Left colon (tissue), 2 donors: ENCODE results near the gene CD82. TPM values are rescaled to one million over a fixed set of nuclear protein-coding genes. Genes with fewer than 3 reads are reported as not detected.

ENCODE experiments used
- ATAC-seq: fragments of 200-7000 bp; cut with Tn5 transposase; one replicate; pipeline ENCODE4 v1.9.1; 2020; ENCODE audit warnings: mild to moderate bottlenecking, moderate library complexity
- DNase-seq, 2 donors: peaks; one replicate each; pipeline ENCODE4 v3.0.0-alpha.2; 2020
- intact Hi-C, 2 donors: fragments of 100-400 bp; cut with DNase I in 1 of 2; cut with micrococcal nuclease in 1 of 2; formaldehyde crosslinking; loops; one replicate each; pipeline versions ENCODE4 v1.11.2 to v1.14.0; 2022; cut with DNase I, micrococcal nuclease
- long read RNA-seq: library from polyadenylated mRNA; unstranded; transcript quantifications from one replicate; pipeline ENCODE4 v2.0.0, GENCODE V29; 2021
- total RNA-seq, 2 donors: library from RNA; stranded (reverse); fragmentation: NEBNext Ultra II Directional; extraction: Animal tissue kit (Norgen Biotek cat#: 25700); gene quantifications; one replicate each; pipeline ENCODE4 v1.2.1, GENCODE V29; 2021
- donor health status: DM: no; HTN: no; CAD: no.
- donor health status: DM: yes; HTN: yes; CAD: no.

The CD82 gene, protein sequence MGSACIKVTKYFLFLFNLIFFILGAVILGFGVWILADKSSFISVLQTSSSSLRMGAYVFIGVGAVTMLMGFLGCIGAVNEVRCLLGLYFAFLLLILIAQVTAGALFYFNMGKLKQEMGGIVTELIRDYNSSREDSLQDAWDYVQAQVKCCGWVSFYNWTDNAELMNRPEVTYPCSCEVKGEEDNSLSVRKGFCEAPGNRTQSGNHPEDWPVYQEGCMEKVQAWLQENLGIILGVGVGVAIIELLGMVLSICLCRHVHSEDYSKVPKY
- total RNA-seq = 10 to 100 TPM; 30.0 to 36.1 TPM
- long read RNA-seq, transcript CD82-201 (10 exons, 2,289 nt) = major isoform, 67 of 86 reads
- long read RNA-seq, partial matches to known transcripts = 8 of 86 reads
- long read RNA-seq, other reads (novel, unspliced or antisense) = 11 of 86 reads

DNA sequence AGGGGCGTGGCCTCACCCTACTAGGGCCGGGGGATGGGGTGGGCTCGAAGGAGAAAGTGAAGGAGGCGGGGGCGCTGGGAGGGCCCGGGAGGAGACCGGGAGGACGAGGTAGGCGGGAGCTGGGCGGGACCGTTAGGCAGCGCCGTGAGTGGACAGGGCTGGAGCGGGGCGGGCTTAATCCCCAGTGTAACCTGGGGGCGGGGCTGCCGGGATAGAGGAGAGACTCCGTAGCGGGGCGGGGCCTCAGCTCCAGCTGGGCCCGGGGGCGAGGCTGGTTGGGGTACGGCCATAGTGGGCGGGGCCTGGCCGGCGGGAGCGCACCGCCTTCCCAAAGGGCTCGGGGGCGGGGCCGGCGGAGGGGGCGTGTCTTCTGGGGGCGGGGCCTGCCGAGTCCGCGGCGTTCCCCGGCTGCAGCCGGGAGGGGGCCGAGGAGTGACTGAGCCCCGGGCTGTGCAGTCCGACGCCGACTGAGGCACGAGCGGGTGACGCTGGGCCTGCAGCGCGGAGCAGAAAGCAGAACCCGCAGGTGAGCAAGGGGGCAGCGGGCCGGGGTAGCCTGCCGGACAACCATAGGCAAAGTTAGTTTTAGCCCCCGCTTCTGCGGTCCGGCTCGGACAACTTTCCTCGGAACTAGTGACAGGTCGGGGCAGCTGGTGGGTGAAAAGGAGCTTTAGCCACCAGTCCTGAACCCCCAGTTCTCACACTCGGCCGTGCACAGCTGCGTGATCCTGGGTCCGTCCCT, at the start of gene CD82:
Gene CD82, plus strand, starts transcription at position 453 of the 742 bp plus-strand sequence. CDS start 29,000 bp downstream, outside the sequence.
- ATAC-seq (peak; percentile 90), DNase-seq (peak; percentile 100)
- intact Hi-C loops = no loop called here

DNA sequence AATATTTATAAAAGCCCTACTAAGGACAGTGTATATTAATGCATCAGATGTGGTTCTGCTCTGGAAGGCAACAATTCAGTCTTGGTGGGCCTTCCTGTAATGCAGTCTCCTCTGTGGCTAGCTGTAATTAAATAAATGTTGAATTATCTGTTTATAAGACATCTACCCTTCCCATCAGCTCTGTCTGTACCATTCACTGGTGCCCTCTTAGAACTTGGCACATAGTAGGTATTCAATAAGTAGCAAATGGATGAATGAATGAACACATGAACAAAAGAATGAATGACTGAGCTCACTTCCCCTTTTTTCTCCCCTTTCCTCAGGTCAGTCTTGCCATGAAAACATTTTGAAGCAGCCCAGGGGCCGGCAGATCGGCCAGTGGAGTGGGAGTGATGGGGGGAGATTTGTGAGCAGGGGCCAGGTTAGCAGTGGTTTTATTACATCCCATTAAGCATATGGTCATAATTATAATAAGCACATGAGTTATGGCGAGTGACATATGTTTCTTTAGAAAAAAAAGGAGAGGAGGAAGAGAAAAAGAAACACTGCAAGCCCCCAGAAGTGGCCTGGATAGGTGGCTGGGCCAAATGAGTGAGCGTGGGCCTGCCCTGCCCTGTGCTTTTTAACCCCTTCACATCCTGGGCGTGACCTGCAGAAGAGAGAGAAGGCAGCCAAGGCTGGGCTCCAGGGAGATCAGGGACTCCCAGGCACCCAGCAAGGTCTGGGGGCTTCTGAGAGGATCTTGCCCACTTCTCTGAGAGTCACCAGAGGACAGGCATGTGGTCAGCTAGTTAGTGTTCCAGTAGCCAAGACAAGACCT, 48.6 kb upstream of the CD82 start:
- ATAC-seq = no peak
- intact Hi-C loops = no loop called here
- no peak for DNase-seq

DNA sequence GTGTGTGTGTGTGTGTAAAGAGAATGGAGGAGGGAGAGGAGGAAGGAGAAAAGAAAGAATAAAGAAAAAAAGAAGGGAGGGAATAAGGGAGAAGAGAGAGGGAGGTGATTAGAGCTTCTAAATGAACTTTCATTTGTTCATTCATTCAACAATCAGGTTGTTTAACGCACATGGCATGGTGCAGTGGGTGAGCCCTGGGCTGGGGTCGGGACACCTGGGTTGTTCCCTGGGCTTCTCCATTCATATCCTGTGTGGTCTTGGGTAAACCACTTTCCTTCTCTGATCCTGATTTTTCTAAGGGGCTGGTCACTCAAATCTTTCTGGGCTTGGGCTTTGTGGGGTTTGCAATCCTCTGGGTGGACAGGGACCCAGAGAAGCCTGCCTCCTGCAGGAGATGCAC, 47.9 kb upstream of the CD82 start:
- ATAC-seq (no peak), DNase-seq (no peak)
- intact Hi-C loops = no loop called here

DNA sequence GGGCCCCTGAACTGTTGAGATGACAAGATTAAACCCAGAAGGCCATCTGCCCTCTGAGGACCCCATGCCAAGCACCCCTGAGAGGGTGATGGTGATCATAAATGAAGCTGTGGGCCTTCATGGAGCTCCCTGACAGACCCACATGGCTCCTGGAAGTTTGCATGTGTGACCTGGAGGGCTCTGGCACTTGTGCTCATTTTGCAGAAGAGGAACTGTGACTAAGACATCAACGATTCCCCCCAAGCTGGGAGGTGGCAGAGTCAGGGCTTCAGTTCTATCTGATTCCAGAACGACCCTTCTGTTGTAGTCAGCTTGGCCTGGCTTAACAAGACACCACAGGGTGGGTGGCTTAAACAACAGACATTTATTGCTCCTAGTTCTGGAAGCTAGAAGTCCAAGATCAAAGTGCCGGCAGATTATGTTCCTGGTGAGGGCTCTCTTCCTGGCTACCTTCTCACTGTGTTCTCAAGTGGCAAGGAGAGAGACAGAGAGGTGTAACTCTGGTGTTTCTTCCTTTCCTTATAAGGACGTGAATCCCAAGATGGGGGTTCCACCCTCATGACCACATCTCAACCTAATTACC, 46.4 kb upstream of the CD82 start:
- DNase-seq (no peak), ATAC-seq (peak; percentile 21)
- intact Hi-C loops = no loop called here

DNA sequence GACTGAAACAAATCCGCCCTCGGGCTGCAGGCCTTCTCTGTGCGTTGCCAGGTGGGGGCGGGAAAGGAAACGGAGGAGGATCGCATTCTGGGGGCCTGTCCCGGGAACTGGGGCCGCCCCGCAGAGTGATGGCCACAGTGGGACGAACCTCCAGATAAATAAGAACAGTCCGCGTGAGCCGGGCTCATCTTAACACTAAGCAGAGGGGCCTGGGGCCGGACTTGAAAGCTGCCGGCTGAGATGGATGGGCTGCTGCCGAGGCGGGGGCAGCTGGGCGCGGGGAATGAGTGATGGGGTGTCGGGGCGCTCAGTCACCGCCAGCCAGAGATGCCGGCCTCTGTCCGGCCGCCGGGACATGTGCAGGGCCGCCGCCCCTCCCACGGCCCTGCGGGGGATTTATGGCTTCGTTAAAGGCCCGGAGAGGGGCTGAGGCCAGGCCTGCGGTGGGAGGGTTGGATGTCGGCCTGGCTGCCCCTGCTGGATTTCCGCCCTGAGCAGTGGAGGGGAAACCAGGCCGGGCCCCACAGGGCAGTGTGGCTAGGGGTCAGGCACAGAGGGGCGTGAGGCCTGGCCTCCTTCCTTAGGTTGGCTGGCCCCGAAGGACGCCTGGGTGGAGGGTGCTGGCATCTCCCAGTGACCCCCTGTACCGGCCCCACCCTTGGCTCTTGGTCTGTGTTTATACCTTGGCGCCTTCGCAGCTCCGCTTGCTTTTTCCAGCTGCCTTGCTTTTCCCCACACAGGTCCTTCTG, 45.3 kb upstream of the CD82 start:
- DNase-seq (no peak), ATAC-seq (no peak)
- intact Hi-C loops = no loop called here

DNA sequence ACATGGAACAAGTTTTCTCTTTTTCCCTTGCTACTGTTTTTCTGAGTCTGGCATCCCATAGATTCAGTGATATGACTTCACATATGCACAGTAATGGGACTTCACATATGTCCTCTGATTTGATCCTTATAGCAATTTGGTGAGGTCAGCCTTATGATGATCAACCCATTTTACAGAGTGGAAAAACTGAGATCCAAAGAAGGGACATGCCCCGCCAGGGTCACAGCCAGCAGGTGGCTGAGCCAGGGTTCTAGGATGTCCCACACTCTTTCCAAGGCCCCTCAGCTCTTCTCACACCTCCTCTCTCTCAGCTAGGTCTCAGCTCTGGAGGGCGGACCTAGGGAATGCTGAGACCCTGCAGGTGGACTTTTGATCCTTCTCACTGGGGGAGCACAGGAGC, 44.3 kb upstream of the CD82 start:
- intact Hi-C loops = no loop called here
- ATAC-seq (no peak), DNase-seq (no peak)

DNA sequence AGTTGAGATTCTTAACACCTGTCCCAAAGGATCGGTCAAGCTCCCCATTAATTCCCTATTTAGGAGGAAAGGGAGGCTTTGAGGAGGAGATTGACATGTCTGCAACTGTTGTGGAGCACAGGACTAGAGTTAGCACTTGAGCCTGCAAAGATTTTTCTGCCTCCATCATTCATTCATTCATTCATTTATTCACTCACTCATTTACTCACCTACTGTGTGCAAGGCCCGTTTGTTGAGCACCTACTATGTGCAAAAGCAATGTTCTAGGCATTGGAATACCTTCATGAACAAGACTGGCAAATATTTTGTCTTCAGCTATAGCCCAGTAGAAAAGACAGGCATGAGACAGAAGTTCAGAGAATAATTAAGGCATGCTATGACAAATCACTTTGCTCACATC, 43.2 kb upstream of the CD82 start:
- ATAC-seq (no peak), DNase-seq (no peak)
- intact Hi-C loops = no loop called here

DNA sequence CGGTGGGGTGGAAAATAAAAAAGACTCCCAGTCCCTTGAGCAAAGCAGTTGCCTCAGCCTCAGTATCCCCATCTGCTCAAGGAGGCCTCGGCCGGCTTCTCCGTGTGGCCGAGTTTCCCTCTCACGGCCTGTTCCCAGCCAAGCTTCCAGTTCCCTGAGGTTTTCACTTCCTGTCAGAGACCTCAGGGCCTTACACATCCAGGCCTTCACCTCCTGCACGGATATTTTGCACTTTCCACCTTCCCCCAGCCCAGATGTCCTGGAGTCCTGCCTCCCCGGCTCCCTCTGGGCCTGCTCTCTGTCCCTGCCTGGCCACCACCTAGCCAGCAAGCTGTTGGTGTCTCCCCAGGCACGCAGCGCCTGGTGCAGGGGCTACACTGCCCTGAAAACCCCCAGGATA, 41.1 kb upstream of the CD82 start:
- ATAC-seq (no peak), DNase-seq (no peak)
- intact Hi-C loops = no loop called here

DNA sequence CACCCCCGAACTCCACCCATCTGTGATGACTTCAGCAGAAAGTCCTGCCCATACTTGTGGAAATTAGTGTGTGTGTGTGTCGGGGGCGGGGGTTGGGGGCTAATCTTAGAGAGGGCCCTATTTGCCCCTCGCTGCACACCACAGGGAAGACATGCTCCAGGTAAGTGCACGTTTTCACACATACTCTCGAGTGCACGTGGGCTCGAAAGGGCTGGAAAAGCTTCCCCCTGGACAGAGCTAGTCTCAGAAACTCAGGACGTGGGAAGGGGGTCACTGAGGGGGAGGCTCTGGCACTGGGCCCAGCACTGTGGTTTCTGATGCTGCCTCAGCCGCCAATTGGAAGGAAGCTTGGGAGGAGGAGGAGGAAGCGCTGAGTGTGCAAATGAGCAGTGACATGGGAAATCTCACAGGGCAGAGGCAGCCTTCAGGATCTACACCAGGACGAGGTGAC, 40.7 kb upstream of the CD82 start:
- DNase-seq (no peak), ATAC-seq (no peak)
- intact Hi-C loops = no loop called here

DNA sequence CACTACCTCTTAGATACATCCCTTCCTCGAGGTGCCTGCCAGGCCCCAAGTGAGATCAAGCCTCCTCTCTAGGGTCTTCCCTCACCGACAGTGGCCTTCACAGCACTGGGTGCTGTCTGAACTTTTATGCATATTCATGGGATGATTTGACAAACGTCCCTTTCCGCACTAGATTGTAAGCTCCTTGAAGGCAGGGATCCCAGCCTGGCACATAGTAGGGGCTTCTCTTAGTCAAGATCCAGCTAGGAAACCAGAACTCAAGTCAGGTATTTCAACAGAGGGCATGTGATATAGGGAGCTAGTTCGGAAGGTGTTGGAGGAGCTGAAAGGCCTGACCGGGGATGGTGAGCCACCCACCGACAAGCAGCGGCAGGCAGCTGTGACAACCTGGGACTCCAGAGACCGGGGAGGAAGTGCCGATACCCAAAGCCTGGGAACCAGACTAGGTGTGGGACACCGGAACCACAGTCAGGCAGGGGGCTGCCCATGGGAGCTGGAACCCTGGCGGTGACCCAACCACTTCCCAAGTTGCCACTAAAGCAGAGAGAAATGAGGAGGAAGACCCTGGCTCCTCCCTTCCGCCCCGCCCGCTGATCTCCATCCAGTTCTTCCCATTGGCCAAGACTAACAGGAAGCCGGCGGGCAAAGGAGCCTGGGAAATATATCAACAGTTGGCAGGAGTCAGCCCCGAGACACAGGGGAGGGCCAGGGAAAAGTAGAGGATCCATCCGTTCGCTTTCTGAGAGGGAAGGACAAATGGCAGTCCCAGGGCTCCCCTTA, 39.8 kb upstream of the CD82 start:
- intact Hi-C loops = no loop called here
- DNase-seq (no peak), ATAC-seq (no peak)

DNA sequence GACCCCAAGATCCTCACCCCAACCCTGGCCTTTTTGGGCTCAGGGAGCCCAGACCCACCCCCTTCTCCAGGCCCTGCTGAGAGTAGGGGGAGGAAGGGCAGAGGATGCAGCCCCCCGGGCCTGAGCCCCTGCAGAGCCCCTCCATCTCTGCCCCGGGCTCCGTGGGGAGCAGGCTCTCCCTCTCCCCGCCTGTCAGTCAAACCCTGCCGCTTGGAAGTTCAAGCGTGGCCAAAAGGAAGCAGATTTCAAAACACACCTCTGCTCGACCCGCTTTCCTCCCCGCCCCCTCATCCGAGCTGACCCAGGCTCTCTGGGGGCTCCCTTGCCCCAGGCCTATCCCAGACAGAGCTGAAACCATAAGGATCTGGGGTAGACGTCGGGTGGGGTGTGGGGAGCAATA, 39.0 kb upstream of the CD82 start:
- ATAC-seq (no peak), DNase-seq (no peak)
- intact Hi-C loops = no loop called here

DNA sequence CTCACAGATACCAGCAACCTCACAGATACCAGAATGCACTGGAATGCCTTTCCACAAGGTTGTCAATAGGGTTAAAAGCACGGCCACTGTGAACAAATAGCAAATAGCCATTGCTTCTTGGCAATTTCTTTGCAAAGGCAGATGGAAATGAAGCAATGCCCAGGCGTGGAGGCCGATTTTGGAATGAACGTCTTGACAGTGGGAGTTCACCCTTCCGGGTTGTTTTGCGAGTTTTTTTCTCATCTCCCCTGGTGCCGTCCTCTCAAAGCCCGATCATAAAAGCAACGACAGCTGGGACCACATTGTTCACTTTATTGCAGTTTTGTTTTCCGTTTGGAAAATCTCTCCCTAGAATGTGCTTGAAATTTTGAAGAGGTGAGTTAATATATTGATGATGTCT, 38.0 kb upstream of the CD82 start:
- intact Hi-C loops = no loop called here
- DNase-seq (no peak), ATAC-seq (no peak)

DNA sequence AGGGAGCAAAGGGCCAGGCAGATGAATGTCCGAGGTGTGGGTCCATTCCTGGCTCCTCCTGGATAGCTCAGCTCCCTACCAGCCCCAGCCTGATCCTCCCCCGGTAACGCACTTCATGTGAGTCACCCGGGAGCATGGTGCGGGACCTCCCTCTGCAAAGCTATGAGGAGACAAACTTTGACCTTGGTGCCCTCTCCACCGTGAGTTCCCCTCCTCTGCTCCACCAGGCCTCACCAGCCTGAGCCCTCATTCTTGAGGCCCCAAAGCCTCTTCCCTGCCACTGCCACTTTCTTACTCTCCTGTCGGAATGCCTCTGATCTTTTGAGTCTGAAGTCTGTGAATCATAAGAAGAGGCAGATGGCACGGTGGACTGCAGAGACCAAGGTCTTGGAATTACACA, 37.4 kb upstream of the CD82 start:
- ATAC-seq = no peak
- DNase-seq = no peak
- intact Hi-C loops = no loop called here

DNA sequence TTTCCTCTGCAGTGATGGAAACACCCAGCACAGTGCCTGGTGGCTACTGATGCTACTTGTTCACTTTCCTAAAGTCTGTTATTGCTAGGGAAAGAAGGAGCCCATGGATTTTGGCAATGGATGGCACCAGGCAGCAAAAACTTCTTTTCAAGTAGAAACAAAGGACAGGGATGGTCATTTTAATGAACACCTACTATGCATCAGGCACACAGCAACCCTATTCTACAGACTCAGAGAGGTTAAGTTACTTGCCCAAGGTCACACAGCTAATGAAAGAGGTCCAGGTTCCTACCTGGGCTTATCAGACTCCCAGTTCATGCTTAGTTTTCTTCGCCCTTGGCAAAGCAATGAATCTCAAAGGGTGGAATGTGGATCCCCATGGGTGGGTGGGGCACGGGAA, 36.9 kb upstream of the CD82 start:
- DNase-seq (no peak), ATAC-seq (no peak)
- intact Hi-C loops = no loop called here

DNA sequence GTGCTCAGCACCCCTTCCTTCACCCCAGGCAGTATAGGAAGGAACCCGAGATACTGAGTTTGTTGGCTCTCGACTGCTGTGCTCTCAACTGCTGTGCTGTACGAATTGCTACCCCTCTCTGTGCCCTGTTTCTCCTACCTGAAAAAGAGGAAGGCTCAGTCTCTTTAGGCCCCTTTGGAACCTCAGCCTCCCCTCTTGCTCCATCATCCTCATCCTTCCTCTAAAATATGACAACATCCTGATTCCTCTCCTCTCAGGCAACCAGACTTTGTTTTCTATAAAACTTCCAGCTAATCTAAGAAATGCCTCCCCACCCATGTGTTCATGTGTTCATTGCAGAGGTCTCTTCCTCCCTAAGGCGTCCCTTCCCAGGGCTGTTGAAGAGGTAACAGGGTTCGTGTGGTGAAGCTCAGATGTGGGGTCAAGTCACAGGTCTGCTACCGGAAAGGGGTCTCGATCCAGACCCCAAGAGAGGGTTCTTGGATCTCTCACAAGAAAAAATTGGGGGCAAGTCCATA, 35.5 kb upstream of the CD82 start:
- no peak for ATAC-seq
- DNase-seq = no peak
- intact Hi-C loops = loop anchor here in 1 of 2 donors (10.0 kb wide), 1 partner anchor 435 kb away; the partner anchor contains the start of gene EXT2

DNA sequence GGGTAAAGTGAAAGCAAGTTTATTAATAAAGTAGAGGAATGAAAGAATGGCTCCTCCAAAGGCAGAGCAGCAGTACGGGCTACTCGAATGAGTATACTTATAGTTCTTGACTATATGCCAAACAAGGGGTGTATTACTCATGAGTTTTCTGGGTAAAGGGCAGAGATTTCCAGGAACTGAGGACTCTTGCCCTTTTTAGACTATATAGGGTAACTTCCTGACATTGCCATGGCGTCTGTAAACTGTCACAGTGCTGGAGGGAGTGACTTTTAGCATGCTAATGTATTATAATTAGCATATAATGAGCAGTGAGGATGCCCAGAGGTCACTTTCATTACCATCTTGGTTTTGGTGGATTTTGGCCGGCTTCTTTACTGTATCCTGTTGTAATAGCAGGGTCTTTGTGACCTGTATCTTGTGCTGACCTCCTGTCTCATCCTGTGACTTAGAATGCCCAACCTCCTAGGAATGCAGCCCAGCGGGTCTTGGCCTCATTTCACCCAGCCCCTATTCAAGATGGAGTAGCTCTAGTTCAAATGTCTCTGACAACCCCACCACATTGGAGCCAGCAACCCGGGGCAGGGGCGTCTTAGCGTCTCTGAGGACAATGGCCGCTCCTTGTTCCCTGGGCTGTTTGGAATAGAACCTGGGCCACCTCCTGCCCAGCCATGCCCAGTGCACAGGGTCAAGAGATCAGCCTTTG, 34.9 kb upstream of the CD82 start:
- intact Hi-C loops = loop anchor here in 1 of 2 donors (10.0 kb wide), 1 partner anchor 436 kb away; the partner anchor contains the start of gene EXT2
- ATAC-seq (no peak), DNase-seq (no peak)

DNA sequence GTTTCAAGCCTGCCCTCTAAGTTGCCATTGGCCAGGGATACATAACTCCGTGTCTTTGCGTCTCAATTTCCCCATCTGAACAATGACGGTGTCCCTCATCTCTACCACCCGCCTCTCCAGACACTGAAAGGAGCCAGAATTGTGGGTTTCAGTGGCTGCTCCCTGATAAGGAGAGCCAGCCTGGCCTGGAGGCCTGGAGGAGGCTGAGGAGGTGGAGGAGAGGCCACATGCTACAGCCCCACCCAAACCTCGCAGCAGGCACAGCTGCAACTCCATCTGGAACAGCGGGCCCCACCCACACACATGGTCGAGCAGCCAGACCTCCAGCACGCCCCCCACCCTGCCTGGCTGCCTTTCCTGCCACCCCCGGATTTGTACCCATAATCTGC, 34.4 kb upstream of the CD82 start:
- DNase-seq = no peak
- no peak for ATAC-seq
- intact Hi-C loops = loop anchor here in 1 of 2 donors (10.0 kb wide), 1 partner anchor 436 kb away; the partner anchor contains the start of gene EXT2
